Measurements from ENCODE around the gene MAP6.
A peak's percentile ranks its signal among the peaks of the same experiment; 100 is the strongest.

The MAP6 gene

GRCh38 chr11:75667831-75668450 lies 897 bp downstream of the MAP6 start:
- DNase-seq (ENCODE audit: insufficient read length, low spot score) = peak; percentile 48
- FAIRE-seq = peak; percentile 55

DNA sequence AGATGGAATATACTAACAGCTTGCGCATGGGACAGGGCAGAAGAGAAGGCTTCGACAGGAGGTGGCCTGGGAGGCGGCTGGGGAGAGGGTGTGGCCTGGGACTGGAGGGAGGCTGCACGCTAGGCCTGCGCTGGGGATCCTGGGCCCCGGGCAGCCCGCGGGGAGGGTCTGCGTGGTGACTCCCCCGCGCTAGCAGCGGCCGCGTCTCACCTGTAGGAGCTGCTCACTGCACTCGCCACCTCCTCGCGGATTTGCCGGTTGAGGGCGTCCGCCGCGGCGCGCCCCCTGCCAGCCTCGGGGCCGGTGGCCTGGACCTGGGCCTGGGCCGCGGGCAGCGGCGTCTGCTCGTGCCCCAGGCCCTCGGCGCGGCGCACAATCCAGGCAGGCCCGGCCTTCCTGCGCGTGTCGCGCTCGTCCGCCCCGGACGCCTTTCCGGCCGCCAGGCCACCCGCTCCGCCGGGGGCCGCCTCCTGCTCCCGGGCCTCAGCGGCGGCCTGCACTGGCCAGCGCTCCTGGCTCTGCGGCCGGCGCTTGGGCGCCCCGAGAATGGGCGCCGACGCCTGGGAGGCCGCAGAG lies 1.5 kb downstream of the MAP6 start:
- FAIRE-seq = peak; percentile 95
- DNase-seq (ENCODE audit: insufficient read length, low spot score) = peak; percentile 56

DNA sequence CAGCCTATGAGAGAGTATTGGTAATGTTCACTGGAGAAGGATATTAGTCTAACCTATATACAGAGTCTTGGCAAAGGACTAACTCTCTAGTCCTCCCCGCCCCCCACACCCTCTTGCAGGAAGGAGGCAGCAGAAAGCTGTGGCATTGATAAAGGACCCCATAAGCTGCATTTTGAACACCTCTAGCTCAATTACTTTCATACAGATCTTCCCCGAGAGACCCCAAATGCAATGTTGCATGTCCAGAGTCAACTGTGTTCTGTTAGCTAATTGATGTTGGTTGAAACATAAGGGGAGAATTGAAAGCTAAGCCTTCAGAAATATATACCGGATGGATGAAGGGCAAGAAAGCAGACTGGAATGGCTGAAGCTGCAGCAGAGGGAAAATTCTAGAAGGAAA lies 2.8 kb downstream of the MAP6 start:
- FAIRE-seq (no peak), DNase-seq (ENCODE audit: insufficient read length, low spot score) (no peak)

DNA sequence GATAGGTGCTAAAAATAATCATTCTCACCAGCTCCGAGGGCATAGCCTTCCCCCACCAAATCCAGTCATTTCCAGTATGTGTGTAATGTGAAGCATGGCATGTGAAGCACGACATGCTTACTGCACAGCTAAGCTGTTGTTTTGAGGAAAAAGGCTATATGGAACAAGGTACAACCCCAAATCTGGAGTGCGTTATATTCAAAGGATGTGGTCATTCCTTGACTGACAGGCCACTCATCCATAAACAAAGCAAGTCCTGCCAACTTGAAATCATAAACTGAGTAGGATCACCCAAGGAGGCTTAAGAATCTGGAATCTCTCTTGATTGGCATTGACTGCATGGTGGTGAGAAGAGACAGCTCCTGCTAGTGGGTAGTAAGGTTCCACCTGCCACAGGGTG lies 3.7 kb downstream of the MAP6 start:
- FAIRE-seq (peak; percentile 9), DNase-seq (ENCODE audit: insufficient read length, low spot score) (no peak)

DNA sequence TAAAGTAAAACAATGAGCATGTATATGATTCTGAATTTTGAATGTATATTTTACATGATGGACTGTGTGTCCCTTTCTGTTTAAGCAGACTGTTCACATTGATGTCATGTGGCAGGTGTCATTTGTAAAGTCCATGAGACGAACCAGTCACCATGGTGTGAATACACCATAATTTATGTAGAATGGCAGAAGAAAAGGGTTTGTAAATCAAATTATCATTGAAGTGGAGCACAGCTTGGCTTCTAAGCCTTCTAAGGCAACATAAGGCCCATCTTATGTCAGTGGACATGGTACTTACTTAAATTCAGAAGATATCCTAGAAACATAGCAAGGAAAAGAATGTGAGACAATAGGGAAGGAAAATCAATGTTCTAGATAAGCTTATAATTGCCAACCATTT lies 4.4 kb downstream of the MAP6 start:
- FAIRE-seq (peak; percentile 54), DNase-seq (ENCODE audit: insufficient read length, low spot score) (no peak)

- FAIRE-seq (no peak), DNase-seq (ENCODE audit: insufficient read length, low spot score) (no peak)
These were observed 5.0 kb downstream of the MAP6 start for GRCh38 chr11:75663808-75664207.

GRCh38 chr11:75659836-75660235 lies 9.0 kb downstream of the MAP6 start:
- DNase-seq (ENCODE audit: insufficient read length, low spot score) = no peak
- no peak for FAIRE-seq

GRCh38 chr11:75656044-75656727 lies 12.7 kb downstream of the MAP6 start:
- peak; percentile 93 for FAIRE-seq
- DNase-seq (ENCODE audit: insufficient read length, low spot score) = peak; percentile 52

GRCh38 chr11:75655605-75656004 lies 13.2 kb downstream of the MAP6 start:
- no peak for DNase-seq (ENCODE audit: insufficient read length, low spot score)

GRCh38 chr11:75654314-75654713 lies 14.5 kb downstream of the MAP6 start:
- DNase-seq (ENCODE audit: insufficient read length, low spot score) = peak; percentile 58
- FAIRE-seq = no peak

More at GRCh38 chr11:75655605-75656004, 13.2 kb downstream of the MAP6 start:
- FAIRE-seq = no peak

DNA sequence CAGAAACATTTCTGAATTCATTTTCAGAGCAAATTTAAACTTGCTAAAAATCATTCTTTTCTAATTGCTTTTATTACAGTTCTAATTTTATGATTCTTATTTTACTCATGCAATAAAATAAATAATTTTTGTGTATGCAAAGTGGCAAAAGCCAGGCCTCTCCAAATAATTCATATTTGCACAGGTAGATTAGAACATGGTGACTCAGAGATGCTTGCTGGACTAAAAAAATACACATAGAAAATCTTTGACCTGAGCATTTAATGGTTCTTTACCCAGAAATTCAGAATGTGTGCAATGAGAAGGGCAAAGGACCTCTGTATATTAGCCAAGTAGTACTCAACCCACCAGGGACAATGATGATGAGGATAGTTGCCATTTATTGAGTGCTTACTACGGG lies 15.3 kb downstream of the MAP6 start:
- FAIRE-seq = no peak
- no peak for DNase-seq (ENCODE audit: insufficient read length, low spot score)

DNA sequence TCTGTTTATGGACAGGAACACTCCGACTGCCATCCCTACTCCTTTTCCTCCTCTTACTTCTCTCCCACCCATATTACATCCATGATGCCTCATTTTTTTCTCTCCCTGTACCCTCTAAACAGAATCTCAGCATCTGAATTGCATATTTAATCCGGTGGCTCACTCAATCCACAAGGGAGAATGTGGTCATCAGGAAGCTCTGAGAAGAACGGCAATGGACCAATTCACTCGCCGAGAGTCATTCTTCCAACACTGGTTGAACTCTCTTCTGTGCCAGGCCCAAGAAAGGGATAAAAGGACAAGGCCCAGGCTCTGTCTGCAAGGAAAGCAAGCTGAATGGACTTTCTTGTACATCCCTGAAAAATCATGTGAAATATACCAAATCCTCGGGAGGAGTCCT lies 15.9 kb downstream of the MAP6 start:
- DNase-seq (ENCODE audit: insufficient read length, low spot score) (no peak), FAIRE-seq (no peak)

GRCh38 chr11:75651218-75651617 lies 17.6 kb downstream of the MAP6 start:
- FAIRE-seq = no peak

DNA sequence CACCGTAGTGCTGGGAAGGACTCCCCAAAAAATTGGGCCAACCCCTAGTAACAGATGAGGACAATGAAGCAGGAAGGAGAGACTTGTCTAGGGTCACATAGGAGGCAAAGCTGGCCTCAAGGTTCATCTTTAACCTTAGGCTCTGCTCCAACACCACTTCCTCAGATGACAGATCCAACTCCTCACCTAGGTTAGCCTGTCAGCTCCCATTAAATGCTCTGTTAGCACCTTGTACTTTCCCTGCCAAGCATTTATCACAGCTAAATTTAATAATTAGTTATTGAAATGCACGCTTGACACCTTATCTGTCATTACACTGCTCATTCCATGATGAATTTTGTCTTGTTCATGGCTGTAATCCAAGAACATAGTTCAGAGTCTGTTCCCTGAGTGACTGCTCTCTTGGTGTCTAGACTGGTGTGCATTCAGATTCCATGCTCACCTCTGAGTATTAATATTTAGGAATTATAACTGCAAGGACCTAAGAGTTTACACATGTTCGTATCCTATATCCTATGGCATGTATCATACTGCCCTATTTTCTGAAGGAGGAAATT lies 18.6 kb downstream of the MAP6 start:
- FAIRE-seq (peak; percentile 31), DNase-seq (ENCODE audit: insufficient read length, low spot score) (no peak)

More at GRCh38 chr11:75651218-75651617, 17.6 kb downstream of the MAP6 start:
- no peak for DNase-seq (ENCODE audit: insufficient read length, low spot score)

GRCh38 chr11:75644946-75645345 lies 23.9 kb downstream of the MAP6 start:
- no peak for DNase-seq (ENCODE audit: insufficient read length, low spot score)
- FAIRE-seq = no peak

DNA sequence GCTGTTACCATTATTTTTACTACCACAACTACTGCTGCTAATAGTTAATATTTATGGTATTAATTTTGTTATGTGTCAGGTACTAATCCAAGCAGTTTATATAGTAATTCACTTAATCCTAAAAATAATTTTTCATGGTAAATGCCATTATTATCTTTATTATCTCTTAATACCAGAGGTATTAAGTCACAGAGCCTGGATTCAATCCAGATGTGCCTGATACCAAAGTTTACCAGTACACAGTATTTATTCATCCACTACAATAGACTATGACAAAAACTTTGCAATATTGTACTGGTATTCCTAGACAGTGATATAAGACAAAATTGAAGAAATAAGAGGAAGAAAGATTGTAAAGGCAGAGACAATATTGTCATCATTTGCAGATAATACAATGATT lies 24.5 kb downstream of the MAP6 start:
- no peak for DNase-seq (ENCODE audit: insufficient read length, low spot score)
- no peak for FAIRE-seq

- FAIRE-seq (no peak), DNase-seq (ENCODE audit: insufficient read length, low spot score) (no peak)
These were observed 26.3 kb downstream of the MAP6 start for GRCh38 chr11:75642402-75643113.

DNA sequence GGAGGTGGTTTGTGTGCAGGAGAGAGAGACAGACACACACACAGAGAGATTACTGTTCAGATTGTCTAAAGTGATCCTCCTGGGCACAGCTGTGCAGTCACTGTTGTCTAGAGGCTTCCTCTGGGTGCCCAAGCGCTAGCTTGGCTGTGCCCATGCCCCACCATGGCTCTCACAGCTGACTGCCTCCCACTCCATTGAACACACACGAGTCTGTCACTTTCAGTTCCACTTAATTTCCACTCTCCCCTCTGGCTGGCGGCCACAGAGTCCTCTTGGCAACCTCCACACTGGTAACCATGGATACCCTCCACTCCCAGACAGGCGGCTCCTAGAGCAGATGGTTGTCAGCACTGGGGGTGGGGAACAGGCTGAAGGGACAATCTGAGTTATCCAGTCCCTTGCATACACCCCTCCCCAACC lies 29.1 kb downstream of the MAP6 start:
- no peak for DNase-seq (ENCODE audit: insufficient read length, low spot score)
- FAIRE-seq = no peak

GRCh38 chr11:75637998-75638397 lies 30.8 kb downstream of the MAP6 start:
- no peak for DNase-seq (ENCODE audit: insufficient read length, low spot score)
- no peak for FAIRE-seq

DNA sequence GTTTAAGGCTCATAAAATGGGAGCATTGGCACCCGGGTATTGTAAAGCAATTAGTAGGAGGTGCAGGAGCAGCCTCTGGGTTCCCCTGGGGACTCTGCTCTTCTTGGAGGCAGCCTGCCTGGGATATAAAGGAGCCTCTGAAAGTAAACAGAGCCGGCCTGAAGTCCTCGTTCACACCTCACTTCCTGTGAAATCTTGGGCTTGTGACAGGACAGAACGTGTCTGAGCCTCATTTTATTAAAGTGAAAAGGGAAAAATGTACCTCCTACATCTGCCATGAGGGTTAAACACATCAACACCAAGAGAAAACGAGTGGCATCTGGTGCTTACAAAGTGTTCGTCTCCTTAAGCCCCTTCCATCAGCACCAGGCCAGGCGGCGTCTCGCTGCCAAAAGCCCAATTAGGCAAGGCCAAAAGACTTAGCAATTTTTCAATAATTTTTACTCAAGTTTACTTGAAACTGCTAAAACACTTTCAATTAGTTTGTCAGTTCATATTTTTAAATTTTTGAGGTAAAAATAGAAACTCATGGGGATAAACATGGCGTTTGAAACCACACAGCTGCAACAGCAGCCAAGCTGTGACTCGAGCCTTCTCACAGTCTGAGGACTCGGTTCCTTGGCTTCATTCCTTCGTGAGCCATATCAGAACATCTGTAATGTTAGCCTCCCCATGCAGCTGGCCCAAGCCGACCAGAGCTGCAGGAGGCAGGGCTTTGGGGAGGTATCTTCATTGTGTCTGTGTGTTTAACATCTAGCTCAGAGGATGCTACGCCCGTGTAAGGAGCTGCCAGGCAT lies 33.6 kb downstream of the MAP6 start:
- no peak for FAIRE-seq
- no peak for DNase-seq (ENCODE audit: insufficient read length, low spot score)
